Testis (tissue), 2 donors: Measurements from ENCODE around the gene CDH11.

Experiments used
- CTCF ChIP-seq, 3 experiments: fragments of 450-650 bp in 2 of 3; fragments of 200-600 bp in 1 of 3; sonication (generic) in 1 of 3; IDR thresholded peaks; one replicate each; pipeline ENCODE4 v1.5.1; 2016 to 2019; ENCODE audit warnings: antibody characterized with exemption in 3 of 3, mild to moderate bottlenecking in 2 of 3, moderate library complexity in 1 of 3
- POLR2A ChIP-seq: fragments of 450-650 bp; IDR thresholded peaks from one replicate; pipeline ENCODE4 v1.6.1; 2017; ENCODE audit warnings: antibody characterized with exemption, mild to moderate bottlenecking, moderate library complexity

GRCh38 chr16:64962786-64963185 is 159.1 kb downstream of the CDH11 start:
- TF ChIP-seq CTCF (IDR thresholded peaks at IDR 0.05) (no peak), POLR2A (no peak)
